Muscle of back (tissue), 11 donors: ENCODE results near the gene SPATA16. TPM values are rescaled to one million over a fixed set of nuclear protein-coding genes. Genes with fewer than 3 reads are reported as not detected.
"Not testable (repeated sequence)": the region's sequence is repeated elsewhere in the genome, so short reads cannot be mapped to it uniquely, and the experiment has no call there.

Source experiments
- DNase-seq, 3 donors: peaks; one replicate each; pipeline versions ENCODE4 v3.0.0 to v3.0.0-alpha.2; 2013
- polyA plus RNA-seq, 10 donors: library from polyadenylated mRNA; unstranded; fragments of 120-200 nt; gene quantifications; one replicate each; pipeline ENCODE4 v1.2.1, GENCODE V29; 2013; ENCODE audit not compliant: insufficient read length in 10 of 10

SPATA16 gene
- polyA plus RNA-seq, 10 donors, result not detected

DNA sequence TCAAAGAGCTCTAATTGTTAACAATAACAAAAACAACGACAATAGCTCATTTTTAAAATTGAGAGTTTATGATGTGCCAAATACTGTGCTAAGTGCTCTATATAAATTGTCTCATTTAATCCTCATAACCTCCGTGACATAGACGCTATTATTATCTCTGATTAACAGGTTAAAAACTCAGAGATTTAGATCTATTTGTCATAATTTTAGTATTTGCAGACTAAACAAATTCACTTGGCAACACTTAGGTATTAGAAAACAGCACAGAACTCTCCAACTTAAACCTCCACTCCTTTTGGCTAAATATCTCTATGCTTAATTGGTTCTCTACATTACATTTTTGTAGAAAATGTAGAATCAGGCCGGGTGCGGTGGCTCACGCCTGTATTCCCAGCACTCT lies 136.4 kb downstream of the SPATA16 start:
- no peak for DNase-seq

DNA sequence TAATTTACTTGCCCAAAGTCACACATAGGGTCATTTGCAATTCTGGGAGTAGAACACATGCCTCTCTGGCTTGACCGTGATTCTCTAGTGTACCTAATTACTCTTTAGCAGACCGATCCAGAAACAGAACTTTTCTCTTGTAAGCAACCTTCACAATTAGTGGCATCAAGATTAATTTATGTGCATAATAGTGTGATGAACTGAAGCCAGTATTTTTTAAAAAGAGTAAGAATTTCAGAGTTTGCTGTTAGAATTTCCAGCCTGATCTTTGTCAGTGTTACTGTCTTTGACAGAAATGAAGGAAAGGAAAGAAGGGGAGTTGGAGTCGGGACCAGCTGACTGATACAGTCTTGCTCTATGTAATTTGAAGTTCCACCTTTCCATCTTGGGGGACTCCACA lies 137.1 kb downstream of the SPATA16 start:
- no peak for DNase-seq

DNA sequence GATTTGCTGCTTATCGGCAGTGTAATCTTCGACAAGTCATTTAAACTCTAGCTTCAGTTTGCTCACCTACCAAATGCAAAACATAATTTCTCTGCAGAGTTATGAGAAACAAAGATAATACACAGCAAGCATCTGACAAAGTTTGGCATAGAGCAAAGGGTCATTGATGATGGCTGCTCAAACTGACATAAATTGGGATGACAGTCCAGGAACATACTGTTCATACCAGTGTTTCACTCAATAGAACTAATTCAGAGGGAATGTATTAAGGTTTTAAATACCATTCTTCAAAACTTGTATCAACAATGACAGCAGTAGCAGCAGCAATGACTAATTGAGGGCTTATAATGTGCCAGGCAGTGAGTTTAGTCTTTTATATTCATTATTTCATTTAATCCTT lies 137.6 kb downstream of the SPATA16 start:
- no peak for DNase-seq

DNA sequence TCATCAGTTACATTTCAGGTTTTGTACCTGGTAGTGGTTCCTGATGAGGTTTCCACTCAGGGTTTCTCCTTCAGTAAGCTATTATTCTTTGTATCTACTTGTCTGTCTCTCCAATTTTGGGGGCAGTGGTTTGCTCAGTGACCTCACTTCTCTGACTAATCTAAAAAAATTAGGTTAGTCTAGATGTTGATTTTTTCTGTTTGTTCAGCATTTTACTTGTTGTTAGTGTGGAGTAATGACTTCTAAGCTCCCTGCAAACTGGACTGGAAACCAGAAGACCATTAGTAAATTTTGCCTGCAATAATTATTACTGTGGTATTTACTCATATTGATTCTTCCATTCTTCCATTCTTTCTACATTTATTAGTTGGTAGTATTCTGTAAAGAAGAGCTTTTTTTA lies 139.4 kb downstream of the SPATA16 start:
- DNase-seq, result no peak

DNA sequence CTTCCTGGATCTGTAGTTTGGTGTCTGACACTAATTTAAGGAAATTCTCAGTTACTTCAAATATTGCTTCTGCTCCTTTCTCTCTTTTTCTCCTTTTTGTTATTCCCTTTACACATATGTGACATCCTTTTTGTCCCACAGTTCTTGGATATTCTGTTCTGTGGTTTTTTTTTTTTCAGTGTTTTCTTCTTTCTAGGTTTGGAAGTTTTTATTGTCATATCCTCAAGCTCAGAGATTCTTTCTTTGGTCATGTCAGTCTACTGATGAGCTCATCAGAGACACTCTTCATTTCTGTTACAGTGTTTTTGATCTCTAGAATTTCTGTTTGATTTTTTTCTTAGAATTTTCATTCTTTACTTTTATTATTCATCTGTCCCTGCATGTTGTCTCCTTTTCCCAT lies 140.5 kb downstream of the SPATA16 start:
- DNase-seq, result no peak

DNA sequence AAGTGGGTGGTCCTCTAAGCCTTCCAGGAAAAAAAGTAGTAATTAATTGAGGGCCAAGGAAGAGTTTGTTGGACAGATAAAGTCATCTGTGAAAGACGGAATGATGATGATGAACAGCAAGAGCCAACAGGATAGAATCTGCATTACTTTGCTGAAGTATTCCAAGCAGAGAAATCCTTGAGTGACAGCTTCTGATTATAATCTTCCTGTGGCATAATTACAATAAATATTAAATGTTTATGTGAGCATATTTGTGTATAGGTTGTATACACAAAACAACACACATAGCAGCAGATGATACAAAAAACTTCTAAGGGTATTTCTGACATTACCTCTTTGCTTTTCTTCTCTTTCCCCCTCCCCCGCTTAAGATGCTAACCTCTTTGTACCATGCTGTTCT lies 147.6 kb downstream of the SPATA16 start:
- DNase-seq, result no peak

DNA sequence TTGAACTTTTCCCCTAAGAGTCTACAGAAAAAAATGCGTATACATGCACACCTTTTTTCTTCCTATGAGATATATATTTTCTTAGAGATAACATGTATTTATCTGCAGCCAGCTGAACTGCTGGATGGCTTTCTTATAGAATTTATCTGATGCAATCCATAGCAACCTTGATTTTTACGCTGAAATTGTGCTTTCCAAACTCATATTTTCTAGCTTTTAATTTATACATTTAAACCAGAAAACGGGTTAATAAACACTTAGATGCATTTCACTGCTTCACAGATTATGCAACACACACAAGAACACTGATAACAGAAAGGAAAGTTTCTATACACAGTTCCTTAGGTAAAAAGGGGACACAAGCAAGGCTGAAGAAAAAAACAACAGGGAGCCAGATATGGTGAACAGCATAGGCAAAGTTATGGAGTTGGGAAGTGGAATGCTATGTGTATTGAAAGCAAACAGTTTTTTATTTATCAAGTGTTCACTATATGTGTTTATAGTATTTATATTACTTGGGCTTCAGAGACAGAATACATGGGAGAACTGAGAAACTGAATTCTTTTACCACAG lies 149.5 kb downstream of the SPATA16 start:
- no peak for DNase-seq

DNA sequence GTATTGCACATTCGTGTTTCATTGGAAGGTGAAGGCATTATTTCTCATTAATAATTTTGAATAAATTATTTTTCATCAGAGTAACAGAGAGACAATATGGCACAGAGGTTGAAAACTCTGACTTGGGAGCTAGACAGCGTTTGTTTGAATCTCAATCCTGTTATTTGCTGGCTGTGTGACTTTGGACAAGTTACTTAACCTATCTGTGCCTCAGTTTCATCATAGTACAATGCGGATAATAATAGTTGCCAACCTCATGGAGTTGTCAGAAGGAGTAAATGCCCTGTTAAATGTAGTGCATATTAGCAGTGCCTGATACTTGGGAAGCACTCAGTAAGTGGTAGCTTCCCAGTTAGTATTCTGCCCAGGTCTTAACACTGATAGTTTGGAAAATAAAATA lies 151.7 kb downstream of the SPATA16 start:
- no peak for DNase-seq

DNA sequence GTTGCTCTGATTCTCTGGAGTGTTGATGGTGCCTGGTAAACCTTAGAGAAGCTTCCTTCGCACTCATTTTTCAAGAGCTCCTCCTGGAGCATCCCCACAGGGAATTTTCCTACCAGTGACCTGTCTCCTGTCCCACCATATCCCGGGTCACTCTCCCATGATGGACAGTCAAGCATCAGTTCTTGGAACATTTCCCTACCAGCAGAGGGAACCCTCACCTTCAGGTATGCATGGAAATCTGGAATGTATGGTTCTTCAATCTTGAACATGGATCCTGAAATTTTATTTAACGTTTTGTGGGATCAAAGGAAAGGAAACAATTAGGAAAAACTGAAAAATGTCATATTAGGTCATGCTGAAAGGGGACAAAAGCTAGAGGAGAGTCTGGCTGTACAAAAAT lies 153.8 kb downstream of the SPATA16 start:
- no peak for DNase-seq

DNA sequence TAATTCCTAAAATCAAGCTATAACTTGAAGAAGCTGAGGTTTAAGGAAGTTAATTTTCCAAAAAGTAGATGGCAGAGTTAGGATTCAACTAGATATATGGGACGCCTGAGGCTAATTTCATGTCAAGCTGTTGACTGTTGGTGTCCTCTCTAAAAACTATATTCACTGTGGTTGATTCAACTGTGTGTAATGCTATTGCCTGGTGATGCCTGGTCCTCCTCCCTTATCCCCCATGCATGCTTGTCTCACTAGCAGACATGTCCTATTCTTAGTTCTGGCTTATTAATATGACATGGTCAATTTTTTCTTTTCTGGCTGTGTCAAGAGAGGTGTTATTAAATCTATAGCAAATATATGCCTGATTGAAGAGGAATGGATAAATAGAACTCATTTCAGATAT lies 156.1 kb downstream of the SPATA16 start:
- no peak for DNase-seq

DNA sequence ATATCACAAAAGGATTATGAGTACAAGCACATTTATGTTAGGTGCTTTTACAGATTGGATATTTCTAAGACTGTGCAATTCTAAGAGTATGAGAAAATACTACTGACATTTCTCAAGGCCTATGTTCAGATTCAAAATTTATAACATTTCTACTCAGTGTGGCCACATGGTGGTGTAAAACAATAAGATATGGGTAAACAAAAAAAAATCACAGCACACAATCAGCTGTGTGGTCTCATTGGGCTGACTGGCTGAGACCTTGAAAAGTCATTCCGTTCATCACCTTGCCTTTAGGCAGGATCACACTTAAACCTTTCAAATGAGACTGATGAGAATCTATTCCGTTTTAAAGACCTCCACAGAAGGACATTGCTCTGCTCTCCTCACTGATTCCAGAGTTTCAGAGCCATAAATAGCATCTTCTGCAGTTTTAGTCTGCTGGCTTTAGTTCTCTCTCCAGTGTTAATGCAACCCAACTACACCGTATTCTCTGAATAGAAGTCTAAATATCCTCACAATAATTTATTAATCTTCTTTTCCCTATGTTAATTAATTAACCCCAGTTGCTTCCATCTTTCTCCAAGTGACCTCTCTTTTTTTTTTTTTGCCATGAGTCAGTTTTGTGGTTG lies 158.2 kb downstream of the SPATA16 start:
- DNase-seq, result peak in 1 of 3 donors; percentile 15

DNA sequence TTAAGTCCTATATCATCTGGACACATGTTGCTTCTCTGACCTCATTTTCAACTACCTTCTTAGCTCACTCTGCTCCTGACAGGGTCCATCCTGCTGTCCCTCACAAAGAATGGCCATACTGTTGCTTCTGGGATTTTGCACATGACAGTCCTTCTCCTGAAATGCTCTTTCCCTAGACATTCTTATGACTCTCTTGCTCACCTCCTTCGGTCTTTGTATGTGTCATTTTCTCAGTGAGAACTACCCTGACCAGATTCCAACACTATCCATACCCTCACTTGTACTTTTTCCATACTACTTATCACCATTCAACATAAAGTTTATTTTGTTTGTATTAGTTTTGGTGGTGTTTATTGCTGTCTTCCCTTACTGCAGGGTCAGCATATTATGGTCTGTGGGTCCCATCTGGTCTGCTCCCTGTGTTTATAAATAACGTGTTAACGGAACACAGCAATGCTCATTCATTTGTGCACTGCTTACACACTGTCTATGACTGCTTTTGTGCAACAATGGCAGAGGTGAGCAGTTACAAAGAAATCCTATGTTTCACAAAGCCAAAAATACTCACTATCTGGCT lies 159.5 kb downstream of the SPATA16 start:
- no peak for DNase-seq

DNA sequence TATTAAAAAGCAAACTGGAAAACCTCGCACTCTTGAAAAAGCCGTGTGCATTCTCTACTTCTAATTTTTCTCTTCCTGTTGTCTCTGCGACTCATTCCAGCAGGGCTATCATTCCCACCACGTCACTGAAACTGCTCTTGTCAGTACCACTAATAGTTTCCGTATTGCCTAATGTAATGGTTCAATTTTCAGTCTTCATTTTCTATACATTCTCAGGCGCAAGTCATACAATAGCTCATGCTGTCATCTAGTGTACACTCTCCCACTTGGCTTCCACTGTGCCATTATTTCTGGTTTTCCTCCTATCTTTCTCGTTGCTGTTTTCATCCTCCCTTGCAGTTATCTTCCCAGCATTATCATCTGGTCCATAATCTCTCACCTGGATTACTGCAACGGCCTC lies 160.2 kb downstream of the SPATA16 start:
- DNase-seq, result peak in 2 of 3 donors; percentile 4

DNA sequence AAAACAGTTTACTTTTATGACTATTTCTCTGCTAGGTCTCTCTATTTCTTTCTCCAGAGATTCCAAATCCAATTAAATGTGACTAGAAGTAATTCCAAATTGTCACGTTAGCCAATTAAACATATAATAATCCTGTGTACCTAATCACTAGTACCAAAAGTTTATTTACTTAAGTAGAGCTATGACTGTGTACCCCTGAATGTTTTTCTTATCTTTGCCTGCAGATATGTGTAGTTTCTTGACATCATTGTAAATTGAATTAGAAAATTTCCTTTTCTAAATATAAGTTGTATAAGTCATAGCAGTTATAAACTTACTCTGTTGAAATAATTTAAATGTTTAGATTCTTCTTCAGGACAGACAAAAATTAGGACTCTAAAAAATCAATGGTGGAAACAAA lies 163.3 kb downstream of the SPATA16 start:
- no peak for DNase-seq

DNA sequence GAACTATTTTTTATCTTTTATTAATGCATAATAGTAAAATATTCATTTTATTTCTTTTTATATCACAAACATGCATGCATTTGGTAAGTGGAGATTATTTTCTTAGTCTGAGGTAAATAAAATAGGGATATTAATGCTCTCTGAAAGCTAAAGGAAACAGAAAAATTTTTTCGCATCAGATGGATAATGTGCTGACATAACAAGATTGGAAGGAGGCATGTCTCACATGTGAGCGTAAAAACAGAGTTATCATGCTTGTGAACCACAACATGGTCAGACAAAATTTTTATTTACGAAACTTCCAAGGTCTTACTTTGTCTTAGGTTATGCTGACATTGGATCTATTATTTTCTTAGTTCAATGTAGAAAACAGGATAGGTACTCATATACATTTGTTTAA lies 166.1 kb downstream of the SPATA16 start:
- DNase-seq, result no peak

DNA sequence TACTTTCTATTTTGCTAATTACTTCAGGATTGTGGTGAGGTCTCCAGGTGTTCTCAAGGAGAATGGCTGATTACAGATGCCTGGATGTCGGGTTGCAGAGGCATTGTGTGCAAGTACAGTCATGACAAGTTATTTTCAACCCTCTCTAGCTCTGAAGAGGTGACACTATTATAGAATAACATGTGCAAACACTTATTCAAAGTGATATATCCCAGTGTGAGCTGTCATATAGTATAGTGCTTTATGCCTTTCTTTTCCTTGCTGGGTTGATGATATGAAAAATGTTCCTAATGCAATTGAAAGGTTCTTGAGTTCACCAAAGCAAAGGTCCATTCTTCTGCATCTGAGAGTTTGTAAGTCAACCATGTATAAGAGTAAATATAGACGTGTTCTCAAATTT lies 167.2 kb downstream of the SPATA16 start:
- no peak for DNase-seq

DNA sequence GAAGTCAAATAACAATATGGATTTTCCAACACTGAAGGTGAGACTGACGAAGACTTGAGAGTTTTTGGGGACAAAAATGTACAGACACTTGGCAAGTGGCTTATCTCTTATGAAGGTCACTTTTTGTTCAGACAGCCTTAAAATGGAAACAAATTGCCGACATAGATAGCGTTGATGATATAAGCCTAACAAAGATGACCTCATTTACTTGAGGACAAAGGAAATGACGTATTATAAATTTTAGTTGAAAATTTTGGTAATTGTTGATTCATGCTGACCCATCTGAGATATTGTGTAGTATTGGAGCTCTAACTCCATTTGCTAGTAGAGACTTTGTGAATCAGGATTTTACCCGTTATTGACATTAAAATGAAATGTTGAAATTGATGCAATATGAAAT lies 168.3 kb downstream of the SPATA16 start:
- no peak for DNase-seq

DNA sequence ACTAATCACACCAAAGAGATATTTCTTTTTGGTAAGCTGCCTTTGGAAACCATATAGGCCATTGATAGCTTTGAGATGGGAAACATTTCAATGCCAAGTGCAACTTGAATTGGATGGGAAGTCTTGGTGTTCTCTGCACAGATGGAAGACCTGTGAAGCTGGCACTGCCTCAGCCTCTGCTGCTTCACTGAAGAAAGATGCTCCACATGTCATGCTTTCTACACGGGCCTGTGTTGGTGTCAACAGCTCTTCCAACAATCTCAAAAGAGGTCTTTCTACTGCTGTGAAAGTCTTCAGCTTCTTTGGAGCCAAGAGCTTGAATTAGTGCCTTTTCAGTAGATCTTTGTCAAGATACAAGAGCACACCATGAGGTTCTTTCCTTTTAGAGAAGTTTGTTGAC lies 169.0 kb downstream of the SPATA16 start:
- DNase-seq, result no peak

DNA sequence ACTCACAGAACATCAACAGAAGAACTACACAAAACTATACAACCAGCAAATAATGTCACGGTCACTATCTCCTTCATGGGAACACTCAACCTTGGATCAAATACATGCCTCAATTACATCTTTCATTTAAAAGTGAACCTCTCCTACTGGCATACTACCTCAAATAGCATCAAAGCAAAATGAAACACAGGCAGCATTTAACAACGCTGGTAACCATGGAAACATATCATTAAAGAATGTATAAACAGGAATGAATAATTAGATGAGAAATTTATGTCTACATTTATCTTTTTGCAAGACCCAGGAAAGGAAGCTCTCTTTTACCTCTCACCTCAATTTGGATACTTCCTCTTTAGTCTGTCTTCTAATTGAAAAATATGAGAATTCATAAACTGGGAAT lies 172.4 kb downstream of the SPATA16 start:
- DNase-seq, result no peak

DNA sequence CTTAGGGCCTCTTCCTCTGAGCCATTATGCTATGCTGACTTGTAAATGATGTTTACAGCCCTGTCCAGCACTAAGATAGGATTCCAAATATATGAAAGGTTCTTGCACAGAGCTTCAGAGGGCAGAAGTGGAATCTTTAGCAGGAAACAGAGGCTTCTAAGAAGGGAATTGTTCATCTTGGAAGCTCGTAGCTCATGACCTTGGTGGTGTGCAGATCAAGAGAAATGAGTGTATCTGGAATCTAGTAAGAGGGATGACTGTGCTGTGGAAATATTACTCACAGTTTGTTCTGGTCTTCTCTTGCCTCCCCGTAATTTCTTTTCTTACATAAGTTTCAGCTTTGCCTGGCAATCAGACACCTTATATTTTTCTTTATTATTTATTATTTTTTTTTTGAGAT lies 175.8 kb downstream of the SPATA16 start:
- DNase-seq, result peak in 1 of 3 donors; percentile 6

DNA sequence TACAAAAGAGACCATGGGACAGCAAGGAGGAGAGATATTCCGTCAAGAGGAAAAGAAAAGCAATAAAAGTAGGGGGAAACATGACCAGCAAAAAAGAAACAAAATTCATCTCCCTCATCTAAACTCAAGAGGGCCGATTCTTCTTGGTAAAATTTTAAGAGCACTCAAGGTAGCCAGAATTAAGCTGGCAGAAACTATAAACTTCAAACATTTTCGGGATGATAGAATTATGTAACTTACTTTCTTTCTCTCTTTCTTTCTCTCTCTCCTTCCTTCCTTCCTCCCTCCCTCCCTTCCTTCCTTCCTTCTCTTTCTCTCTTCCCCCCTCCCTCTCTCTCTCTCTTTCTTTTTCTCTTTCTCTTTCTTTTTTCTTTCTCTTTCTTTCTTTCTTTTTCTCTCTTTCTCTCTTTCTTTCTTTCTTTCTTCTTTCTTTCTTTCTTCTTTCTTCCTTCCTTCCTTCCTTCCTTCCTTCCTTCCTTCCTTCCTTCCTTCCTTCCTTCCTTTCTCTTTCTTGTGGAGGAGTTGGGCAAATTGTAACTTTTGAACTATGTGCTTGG lies 180.3 kb downstream of the SPATA16 start:
- DNase-seq, result not testable (repeated sequence)

DNA sequence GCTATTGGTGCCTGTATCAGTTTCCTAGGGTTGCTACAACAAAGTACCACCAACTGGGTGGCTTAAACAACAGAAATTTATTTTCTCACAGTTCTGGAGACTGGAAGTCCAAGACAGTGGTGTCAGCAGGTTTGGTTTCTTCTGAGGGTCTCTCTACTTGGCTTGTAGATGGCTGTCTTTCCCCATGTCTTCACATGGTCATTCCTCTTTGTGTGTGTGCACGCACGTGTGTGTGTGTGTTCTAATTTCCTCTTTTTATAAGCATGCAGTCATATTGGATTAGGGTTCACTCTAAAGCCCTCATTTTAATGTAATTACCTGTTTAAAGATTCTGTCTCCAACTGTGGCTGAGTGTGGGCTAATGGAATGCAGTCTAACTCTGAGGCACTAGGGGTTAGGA lies 182.5 kb downstream of the SPATA16 start:
- DNase-seq, result no peak

DNA sequence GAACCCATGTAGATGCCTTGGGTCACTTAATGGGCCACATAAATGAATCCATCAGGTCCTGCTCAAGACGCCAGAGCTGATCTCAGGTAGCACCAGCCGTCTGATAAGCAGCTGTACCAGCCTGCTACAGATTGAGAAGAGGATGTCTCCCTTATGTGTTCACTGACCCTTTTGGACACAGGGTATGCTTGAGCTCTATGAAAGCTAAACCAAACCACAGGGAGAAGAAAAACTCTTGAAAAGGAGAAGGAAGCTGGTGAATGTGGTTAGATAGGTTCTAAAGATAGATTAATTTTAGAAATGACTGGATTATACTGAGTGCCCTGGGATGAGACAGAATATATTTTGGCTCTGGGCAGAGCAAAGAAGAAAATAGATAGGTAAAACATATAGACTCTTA lies 187.5 kb downstream of the SPATA16 start:
- no peak for DNase-seq

DNA sequence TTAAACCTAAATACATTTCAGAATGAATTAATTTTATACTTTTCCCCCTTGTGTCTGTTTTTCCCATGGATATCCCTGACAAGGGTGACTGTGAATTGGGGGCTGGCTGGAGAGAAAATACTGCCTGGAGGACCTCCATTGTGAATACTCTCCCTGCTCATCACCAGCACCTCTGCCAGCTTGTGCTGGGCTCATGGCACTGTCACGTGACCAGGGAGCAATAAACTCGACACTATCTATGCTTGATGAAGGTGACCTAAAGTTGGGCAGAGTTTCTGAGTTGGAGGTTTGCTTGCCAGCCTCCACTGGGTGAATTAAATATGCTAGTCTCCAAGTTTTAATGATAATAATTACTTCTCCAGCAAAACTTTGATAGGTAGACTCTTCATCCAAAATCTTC lies 189.5 kb downstream of the SPATA16 start:
- DNase-seq, result no peak
